GM12865 (cell line): ENCODE results near the gene ARHGAP27.
"Not testable (repeated sequence)": the region's sequence is repeated elsewhere in the genome, so short reads cannot be mapped to it uniquely, and the experiment has no call there.

ENCODE experiments used
- DNase-seq: peaks from one replicate; pipeline ENCODE4 v3.0.0; 2010; ENCODE audit warnings: low read depth
- H3K4me3 ChIP-seq: 2 replicates; pipeline ENCODE4 v1.5.1; 2011; ENCODE audit warnings: mild to moderate bottlenecking, low read depth, low read length, control low read depth
- TF ChIP-seq, protein P1 (sequence below): IDR thresholded peaks from 2 replicates; pipeline ENCODE4 v1.5.1; 2011; ENCODE audit warnings: low read length, control low read depth, low read depth, inconsistent platforms; ENCODE audit not compliant: insufficient read depth; ENCODE audit errors: missing control alignments

Gene ARHGAP27

DNA sequence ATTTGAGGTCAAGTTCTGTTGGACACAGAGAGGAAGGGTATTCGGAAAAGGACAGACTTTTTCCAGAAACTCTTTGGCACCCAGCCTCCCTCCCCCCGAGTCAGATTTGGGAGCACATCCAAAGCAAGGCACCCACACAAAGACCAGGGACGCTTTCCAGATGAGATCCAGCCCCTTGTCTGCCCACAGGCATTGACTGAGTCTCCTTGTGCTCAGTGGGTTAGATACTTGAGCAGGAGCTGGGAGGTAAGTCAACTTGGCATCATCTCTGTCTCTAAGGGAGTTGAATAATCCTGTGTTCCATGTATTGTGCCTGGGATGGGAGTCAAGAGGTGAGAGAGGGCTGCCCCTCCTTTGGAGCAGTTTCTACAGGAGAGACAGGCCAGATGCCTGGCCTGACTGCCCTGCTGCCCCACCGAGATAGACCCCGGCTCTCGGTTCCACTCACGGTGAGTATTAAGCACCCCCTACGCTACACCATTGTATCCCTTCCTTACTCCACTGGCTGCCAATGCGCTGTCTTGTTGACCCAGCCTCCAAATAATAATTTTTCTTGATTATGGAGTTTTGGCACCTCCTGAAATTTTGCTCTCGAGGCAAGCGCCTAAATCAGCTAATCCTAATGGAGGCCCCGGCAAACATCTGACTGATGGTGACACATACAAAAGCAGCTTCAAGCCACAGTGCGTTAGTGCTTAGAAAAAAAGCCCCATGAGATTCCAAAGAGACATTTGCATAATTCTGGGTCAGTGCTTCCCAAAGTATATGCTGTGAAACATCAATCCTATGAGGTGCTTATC lies 86.3 kb downstream of the ARHGAP27 start:
- TF ChIP-seq, protein P1, sequence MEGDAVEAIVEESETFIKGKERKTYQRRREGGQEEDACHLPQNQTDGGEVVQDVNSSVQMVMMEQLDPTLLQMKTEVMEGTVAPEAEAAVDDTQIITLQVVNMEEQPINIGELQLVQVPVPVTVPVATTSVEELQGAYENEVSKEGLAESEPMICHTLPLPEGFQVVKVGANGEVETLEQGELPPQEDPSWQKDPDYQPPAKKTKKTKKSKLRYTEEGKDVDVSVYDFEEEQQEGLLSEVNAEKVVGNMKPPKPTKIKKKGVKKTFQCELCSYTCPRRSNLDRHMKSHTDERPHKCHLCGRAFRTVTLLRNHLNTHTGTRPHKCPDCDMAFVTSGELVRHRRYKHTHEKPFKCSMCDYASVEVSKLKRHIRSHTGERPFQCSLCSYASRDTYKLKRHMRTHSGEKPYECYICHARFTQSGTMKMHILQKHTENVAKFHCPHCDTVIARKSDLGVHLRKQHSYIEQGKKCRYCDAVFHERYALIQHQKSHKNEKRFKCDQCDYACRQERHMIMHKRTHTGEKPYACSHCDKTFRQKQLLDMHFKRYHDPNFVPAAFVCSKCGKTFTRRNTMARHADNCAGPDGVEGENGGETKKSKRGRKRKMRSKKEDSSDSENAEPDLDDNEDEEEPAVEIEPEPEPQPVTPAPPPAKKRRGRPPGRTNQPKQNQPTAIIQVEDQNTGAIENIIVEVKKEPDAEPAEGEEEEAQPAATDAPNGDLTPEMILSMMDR: no peak
- H3K4me3 ChIP-seq: no peak overlapping the region
- no peak for DNase-seq

DNA sequence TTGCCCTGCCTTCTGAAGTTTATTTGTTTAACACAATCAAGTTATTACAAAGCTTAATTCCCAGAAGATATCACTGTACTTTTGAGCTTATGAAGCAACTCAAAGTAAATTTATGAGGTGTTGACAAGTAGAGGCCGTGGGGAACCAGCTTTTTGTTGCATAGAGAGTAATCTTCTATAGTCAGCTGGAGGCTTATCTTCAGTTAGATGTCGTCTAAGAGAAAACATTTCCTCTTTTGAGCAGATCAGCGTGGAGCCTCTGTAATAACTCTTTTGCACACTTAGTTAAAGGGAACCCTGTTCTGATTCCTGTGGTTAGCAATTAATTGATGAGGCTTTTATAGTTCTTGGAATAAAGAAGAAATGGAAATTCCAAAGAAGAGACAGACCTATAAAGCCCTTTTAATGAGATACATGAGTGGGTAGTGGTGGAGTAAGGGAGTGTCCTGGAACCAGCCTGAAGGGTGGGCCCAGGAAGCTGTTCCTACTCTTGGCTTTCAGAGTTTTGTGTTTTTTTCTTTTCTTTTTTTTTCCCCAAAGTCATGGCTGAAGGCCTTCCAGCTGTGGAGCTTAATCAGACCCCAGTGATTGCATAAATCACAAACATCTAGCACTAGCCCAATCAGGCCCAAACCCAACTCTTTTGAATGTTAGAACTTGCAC lies 87.0 kb downstream of the ARHGAP27 start:
- TF ChIP-seq, protein P1: no peak
- no peak overlapping the region for H3K4me3 ChIP-seq
- DNase-seq: no peak

DNA sequence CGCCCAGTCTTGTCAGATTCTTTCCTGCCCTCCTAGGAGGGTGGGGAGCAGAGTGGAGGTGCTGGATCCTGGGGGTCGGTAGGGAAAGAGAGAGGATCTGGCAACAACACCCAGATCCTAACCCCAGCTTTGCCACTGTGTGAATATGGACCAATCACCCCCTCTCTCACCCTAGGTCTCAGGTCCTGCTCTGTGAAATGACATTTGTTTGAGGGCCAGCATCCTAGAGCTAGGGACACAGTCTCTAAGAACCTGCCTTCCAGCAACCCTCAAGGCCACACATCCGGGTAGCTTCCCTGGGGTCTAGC lies 87.5 kb downstream of the ARHGAP27 start:
- DNase-seq: no peak
- TF ChIP-seq, protein P1: no peak
- H3K4me3 ChIP-seq: no peak overlapping the region

DNA sequence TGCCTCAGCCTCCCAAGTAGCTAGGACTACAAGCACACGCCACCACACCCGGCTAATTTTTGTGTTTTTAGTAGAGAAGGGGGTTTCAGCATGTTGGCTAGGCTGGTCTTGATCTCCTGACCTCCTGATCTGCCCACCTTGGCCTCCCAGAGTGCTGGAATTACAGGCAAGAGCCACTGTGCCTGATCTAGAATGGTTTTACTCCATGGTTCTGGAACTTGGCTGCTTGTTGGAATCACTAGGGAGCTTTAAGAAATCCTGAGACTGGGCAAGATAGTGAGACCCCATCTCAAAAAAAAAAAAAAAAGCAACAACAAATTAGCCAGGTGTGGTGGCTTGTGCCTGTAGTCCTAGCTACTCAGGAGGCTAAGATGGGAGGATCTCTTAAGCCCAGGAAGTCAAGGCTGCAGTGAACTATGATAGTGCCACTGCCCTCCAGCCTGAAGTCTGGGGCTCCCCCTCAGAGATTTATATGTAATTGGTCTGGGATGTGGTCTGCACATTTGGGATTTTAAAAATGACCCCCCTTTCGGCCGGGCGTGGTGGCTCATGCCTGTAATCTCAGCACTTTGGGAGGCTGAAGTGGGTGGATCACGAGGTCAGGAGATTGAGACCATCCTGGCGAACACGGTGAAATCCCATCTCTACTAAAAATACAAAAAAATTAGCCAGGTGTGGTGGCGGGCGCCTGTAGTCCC lies 88.6 kb downstream of the ARHGAP27 start:
- H3K4me3 ChIP-seq, DNase-seq: not testable (repeated sequence)
